GM21619 (cell line): Measurements from ENCODE around the gene SLC9A4.

Experiments
- ATAC-seq: cut with Tn5 transposase; IDR thresholded peaks from one replicate; pipeline ENCODE4 v1.9.1; 2021; ENCODE audit not compliant: unreplicated experiment

Gene SLC9A4, protein sequence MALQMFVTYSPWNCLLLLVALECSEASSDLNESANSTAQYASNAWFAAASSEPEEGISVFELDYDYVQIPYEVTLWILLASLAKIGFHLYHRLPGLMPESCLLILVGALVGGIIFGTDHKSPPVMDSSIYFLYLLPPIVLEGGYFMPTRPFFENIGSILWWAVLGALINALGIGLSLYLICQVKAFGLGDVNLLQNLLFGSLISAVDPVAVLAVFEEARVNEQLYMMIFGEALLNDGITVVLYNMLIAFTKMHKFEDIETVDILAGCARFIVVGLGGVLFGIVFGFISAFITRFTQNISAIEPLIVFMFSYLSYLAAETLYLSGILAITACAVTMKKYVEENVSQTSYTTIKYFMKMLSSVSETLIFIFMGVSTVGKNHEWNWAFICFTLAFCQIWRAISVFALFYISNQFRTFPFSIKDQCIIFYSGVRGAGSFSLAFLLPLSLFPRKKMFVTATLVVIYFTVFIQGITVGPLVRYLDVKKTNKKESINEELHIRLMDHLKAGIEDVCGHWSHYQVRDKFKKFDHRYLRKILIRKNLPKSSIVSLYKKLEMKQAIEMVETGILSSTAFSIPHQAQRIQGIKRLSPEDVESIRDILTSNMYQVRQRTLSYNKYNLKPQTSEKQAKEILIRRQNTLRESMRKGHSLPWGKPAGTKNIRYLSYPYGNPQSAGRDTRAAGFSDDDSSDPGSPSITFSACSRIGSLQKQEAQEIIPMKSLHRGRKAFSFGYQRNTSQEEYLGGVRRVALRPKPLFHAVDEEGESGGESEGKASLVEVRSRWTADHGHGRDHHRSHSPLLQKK

DNA sequence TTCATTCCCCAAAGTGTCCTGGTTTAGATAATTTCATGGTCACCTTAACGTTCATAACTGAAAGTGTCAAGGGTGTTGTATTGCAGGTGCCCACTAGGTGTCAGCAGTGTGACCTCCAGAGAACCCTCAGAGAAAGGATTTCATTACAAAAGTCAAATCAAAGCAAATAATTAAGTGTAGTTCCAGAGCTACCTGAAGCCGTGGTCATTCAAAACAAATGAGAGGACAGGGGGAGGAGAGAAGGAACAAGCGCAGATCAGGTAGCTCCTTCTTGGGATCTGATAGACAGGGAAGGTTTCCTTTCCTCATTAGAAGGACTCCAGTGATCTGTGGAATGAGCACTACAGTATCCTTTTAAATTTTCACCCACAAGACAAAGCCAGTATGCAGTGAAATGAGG, at the start of gene SLC9A4:
Gene SLC9A4 (plus strand): TSS at position 207 of the 400 bp plus-strand sequence. CDS start 534 bp downstream, outside the sequence.
- no peak for ATAC-seq

DNA sequence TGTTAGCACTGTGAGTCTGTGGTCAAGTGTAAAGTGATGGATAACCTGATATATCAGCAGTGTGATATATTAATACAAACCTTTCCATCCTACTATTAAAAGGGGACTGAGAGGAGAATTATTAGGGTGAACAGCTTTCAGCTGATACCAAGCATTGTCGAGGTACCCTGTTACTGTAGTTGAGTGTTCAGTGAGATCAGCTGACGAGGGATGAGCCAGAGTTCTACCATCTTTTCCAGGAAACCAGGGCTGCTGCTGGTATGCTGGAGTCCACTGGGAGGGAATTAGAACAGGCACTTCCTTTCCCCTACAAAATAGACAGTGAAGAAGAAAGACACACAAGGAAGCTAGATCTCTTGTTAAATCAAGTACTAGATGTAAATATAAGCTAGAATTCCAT, 49.7 kb upstream of the SLC9A4 start:
- no peak for ATAC-seq

DNA sequence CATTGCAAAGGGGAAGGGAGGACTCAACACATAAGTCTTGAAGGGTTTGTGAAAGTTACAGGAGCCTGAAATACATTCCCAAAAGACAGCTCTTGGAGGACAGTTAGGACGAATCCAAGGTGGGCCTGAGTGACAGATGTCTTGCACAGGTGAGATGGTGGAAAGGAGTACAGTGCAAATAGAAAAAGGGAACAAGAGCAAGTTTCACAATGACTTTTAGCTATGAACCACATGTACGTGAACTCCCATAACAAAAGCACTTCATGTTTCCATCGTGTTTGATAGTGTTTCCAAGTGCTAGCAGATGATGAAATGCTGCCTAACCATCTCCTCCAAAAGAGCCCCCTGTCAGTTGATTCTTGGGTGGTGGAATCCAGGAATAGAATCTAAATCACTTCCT, 48.3 kb upstream of the SLC9A4 start:
- ATAC-seq = peak; percentile 93

DNA sequence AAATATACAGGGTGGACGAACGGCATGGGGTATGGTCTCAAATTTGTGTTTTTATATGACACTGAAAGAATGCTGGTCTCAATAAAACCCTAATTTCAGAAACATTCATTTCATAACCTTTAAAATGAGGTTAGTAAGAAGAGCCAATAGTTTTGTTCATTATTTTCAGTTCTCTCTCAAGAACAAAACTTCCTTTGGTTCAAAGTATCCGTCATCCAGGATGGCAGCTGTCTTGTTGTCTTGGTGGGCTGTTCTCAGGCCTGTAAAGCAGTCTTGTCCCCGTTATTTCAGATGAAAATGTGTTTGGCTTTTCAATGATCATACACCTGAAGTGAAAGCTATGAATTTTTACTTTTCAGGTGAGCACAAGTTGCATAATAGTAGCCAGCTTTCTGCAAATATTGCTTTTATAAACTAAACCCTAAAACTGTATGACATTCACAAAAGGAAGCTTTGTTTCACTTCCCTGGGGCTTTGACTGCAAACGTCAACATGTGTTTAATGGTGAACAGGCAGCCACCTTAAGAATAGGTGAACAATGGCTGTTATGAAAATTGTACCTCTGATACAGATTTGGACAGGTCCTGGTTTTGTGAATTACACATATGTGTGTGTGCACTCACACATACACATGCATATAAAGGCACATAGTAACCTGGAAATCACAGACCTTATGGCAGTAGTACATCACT, 47.4 kb upstream of the SLC9A4 start:
- ATAC-seq = no peak

DNA sequence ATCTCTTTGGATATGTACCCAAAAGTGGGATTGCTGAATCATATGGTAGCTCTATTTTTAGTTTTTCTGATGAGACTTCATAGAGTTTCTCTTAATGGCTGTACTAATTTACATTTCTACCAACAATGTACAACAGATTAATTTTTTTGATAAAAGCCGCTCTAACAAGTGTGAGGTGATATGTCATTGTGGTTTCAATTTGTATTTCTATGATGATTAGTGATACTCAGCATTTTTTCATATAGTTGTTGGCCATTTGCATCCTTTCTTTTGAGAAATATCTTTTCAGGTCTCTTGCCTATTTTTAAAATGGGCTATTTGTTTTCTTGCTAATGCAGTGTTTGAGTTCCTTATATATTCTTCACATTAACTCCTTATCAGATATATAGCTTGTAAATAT, 45.8 kb upstream of the SLC9A4 start:
- no peak for ATAC-seq

DNA sequence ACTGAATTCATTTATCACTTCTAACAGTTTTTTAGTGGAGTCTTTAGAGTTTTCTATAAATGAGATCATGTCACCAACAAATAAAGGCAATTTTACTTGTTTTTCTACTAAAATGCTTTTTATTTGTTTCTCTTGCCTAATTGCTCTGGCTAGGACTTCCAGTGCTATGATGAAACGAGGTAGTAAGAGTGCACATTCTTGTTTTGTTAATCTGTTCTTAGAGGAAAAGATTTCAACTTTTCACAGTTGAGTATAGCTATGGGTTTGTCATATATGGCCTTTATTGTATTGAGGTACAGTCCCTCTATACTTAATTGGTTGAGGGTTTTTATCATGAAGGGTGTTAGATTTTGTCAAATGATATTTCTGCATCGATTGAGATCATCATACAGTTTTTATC, 44.5 kb upstream of the SLC9A4 start:
- no peak for ATAC-seq

DNA sequence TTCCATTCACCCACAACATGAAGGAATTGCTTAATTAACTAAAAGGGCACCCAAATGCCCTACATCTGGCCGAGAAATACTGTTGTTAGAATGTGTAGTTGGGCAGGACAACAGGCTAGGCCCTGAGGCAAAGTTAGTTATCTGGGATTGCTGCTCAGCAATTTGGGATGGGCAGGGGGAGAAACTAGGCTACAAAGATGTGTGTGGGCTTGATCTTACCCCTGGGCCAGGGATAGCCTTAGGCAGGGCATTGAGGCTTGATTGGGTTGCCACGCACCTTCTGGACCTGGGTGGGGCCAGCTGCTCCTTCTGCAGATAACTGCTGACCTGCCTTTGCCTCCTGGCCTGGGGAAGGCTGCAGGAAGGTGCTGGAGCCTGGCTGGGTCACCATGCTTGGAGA, 40.6 kb upstream of the SLC9A4 start:
- no peak for ATAC-seq

DNA sequence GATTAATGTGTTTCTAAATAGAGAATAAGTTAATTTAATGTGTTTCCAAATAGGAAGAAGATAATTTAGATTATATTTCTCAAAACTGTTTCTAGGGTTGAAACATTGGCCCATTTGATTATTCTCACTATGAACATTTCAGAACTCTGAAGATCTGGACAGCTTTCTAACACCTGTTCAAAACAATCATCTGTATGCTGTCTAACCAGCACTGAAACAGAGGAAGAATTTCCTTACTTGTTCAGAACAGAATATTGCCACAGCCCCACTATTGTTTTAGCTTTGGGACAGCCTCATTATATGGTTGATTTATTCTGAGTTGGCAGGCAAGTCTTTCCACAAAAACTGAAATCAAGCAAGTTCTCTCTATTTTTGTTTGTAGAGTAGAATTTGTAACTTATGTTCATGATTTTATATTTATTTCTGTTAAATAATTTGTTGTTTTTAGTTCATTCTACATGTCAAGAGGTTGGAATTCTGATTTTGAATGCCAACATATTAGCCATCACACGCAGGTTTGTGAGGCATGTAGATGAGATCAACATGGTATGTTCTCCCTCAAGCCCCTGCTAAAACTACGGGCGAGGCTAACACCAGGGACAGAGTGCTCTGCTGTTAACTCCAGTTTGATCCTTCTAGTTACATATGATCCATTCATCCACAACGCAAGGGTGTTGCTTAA, 38.9 kb upstream of the SLC9A4 start:
- no peak for ATAC-seq

DNA sequence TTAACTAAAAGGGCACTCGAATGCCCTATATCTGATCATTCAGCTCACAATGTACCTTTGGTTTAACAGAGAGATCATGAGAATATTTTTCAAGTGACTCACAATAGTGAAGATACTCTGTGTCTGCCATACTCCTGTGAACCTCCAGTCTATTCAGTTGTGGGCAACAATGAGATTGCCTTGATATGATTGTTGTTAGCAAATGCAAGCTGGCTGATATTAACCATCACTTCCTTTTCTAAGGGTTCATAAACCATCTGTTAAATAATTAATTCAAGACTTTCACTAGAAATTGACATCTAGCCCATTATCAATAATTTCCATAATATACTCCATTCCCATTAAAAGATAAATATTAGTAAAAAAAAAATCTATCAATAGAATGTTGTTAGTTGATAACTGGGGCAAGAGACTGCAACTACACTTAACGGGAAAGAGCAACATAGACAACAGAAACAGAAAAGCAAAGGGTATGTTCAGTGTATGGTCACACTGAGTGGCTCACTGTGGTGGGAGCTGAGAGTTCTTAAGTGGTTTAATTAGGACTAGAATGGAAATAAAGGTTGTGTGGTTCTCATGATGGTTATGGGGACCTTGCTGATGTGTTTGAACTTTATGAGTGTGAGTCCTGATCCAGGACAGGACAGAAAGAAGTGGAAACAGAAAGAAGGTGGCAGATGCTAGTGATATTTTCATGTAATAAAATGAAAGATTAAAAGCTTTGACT, 38.2 kb upstream of the SLC9A4 start:
- ATAC-seq = no peak

DNA sequence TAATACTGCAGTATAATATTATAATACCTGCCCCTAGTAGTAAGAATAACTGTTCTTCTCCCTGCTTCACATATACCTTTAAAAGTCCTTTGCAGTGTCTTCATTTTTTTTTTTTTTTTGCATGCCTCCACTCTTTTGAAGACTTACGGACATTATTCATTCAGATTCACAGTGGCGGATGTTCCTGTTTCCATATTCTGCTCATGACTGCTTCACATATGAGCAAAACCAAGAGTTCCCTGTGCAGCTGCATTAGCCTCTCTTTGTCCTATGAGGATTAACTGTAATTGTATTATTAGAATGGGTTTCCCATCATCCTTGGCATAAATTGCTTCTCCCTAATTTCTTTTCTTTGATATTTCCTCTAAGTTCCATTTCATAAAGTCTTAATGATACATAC, 37.3 kb upstream of the SLC9A4 start:
- no peak for ATAC-seq

DNA sequence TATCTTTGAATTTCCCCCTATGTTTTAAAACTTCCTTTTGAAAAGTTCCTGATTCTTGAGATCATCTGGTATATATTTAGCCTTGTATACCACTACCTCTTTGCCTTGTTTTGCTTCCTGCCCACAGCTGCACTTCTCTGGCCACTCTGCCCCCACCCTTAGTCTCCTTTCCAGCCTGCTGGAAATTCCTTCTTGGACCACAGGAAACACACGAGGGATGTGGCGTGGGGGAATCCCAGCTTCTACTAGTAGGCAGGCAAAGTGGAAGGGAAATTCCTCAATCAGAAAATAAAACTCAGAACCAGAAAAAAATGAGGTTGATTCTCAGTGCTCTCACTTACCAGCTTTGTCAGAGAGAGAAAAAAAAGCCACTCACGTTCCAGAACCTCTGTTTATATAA, 36.7 kb upstream of the SLC9A4 start:
- no peak for ATAC-seq

DNA sequence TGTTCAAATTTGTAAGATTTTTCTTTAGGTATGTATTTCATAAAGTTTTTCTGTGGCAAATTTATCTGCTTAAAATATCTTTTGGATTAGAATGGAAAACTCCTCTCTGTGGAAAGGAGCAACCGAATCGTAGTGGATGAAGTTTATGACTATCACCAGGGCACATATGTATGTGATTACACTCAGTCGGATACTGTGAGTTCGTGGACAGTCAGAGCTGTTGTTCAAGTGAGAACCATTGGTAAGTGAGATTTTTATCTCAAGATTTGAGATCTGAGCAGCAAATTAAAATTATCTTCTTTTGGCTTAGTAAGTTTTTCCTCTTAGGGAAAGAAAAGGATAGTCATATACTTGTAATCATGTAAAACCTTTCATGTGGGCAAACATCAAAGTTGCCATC, 35.9 kb upstream of the SLC9A4 start:
- no peak for ATAC-seq

DNA sequence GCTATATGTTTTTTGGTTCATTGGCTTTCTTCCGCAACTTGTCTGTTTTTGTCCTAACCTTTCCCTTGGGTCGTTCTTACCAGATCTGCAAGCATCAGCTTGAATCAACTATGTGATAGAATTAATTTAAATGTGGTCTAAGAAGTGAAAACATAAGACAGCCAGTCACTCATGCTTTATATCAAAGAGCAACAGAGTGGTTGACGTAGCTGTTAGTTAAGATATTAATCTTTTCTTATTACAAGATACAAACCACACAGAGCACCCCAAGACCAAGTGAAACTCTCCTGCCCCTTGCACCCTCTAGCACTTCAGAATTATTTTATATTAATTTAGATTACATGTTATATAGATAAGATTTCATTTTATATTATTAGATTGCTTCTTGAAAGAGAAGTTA, 34.9 kb upstream of the SLC9A4 start:
- ATAC-seq = no peak

DNA sequence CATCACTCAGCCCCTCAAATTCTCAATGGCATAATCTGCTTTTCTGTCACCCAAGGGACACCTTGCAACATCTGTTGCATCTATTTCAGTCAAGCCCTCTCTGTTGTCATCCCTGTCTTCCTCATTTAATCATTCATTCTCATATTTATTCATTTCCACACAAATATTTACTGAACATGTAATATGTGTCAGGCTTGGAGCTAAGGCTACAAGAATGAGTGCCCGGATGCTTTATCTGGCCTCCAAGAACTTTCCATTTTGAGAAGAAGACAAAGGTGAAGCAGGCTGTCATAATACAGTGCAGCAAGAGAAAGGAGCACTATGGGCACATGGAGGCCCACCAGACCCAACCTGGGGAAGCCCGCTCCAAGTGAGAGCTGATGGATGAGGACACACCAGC, 34.4 kb upstream of the SLC9A4 start:
- ATAC-seq = no peak

DNA sequence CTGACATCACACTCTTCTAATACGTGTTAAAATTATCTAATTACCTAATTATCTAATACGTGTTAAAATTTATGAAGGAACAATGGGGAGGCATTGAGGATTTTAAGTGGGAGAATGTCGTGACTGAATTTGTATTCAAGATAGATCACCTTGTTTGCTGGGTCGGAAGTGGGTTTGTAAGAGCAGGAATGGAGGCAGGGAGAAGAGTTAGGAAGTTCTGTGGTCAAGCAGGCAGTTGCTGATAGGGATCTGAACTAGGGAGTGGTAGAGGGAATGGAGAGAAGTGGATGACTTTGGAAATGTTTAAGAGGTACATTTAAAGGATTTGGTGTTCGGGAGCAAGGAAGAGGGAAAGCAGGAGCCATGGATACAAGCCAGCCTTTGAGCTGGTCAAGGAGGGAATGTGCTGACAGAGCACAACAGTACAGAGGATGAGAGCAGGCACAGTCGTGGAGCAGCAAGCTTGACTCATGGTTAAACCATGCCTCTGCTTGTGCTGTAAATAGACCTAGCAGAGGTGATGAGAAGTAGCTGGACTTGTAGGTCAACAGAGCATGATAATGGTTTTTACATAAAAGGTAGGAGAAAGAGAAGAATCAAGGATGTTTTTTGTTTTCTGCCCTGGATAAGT, 33.8 kb upstream of the SLC9A4 start:
- ATAC-seq = no peak

DNA sequence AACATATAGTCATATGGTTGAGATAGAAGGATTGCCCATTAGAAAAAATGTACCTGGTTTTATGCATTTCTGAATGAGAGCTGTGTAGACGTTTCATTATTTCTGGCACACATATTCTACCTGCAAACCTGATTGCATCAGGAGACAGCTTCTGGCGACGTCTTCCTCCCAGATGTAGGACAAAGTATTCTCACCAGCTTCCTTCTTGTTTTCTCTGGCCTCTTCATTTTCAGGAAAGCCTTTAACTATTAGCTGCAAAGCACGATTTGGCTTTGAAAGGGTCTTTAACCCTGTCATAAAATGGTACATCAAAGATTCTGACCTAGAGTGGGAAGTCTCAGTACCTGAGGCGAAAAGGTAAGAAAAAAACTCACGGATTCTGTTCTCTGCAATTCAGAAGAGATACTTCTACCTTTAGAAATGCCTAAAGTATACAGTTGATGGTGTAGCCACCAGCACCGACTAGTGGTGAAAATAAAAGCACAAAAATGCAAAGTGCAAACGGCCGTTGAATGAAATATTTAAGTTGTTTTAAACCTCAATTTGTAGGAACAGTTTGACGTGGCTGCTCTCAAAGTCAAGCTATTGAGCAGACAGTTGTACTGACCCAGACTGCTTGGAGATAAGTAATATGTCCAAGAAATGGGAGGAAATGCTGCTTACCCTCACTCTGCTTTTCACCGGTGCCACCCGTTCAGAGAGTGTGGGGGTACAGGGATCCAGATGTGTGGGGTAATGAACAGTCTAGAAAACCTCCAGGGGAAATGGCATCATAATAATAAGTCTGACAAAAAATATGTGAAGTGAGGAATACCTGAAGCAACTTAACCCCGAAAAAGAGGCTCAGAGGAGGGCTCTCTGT, 29.8 kb upstream of the SLC9A4 start:
- peak; percentile 70 for ATAC-seq

DNA sequence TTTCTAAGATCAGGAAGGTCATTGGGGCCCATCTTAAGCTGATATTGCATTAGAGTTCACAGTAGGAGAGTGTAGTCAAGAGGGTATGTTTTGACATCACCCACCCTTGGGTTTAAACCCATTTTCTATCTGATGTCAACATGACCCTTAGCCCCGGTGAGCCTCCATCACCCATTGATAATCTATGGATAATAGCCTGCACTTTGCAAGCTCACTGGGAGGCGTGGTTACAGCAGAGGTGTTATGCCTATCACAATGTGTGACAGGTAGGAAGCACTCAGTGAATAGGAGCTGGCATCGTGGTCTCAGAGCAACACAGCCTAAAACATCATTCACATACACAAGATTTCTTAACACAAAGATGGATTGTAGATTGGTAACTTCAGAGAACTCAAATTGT, 28.8 kb upstream of the SLC9A4 start:
- no peak for ATAC-seq

DNA sequence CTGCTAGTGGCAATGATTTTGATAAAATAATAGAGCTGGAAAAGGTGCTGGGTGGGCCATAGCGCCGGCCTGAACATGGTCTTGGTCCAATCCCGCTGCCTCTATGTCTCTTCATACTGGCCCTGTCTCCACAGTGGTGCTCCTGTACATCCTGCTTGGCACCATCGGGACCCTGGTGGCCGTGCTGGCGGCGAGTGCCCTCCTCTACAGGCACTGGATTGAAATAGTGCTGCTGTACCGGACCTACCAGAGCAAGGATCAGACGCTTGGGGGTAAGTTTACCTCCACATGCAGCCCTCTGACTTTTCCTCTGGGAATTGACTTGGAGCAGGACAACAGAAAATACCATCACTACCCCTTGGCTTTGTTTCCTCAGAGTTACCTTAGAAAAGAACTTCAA, 26.1 kb upstream of the SLC9A4 start:
- ATAC-seq = no peak

DNA sequence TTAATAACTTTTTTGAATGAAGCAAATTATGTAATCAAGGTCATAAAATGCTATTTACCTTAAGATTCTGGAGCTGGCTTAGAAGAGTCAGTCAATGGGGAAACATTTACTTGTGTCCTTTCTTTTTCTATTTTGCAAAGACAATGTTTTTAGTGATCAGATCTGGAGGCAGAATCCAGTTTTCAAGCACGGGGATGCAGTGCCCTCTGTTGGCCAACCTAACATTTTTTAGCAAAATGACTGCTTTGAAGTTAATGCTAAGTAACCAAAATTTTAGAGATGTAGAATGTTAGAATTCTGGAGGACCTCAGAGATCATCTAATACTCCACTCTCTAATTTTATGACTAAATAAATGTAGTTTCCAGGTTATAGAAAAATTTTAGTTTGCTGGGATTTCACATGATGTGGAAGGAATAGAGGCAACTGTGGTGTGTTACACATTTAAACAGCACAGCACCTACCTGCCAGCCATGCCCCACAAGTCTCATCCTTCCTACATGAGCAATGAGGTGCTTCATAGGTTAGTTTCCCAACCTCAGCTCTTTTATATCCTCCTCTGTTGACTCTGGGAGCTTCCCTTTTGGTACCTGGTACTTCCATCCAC, 23.6 kb upstream of the SLC9A4 start:
- ATAC-seq = no peak
